ENCODE measurements around the gene SMCO3.

The SMCO3 gene

GRCh38 chr12:14814014-14814413 is at the start of gene SMCO3:
Gene SMCO3 (minus strand): TSS chr12:14814182. CDS start chr12:14806680, 7,502 bp downstream.
- no peak for DNase-seq

- DNase-seq = no peak
Measured at GRCh38 chr12:14860490-14860889, 46.5 kb upstream of the SMCO3 start.

GRCh38 chr12:14858513-14858912 is 44.5 kb upstream of the SMCO3 start:
- DNase-seq = no peak

GRCh38 chr12:14854586-14855183 is 40.7 kb upstream of the SMCO3 start:
- DNase-seq = no peak

GRCh38 chr12:14853961-14854360 is 40.0 kb upstream of the SMCO3 start:
- DNase-seq = no peak

GRCh38 chr12:14852880-14853279 is 38.9 kb upstream of the SMCO3 start:
- no peak for DNase-seq

GRCh38 chr12:14850929-14851663 is 37.1 kb upstream of the SMCO3 start:
- DNase-seq = no peak

- DNase-seq = no peak
Measured at GRCh38 chr12:14849661-14850060, 35.7 kb upstream of the SMCO3 start.

GRCh38 chr12:14846876-14847580 is 33.0 kb upstream of the SMCO3 start:
- no peak for DNase-seq

GRCh38 chr12:14846042-14846587 is 32.1 kb upstream of the SMCO3 start:
- no peak for DNase-seq

- peak in 1 of 2 experiments; percentile 1 for DNase-seq
Measured at GRCh38 chr12:14845350-14845750, 31.4 kb upstream of the SMCO3 start.

- DNase-seq = no peak
Measured at GRCh38 chr12:14844401-14844800, 30.4 kb upstream of the SMCO3 start.

GRCh38 chr12:14843425-14843887 is 29.5 kb upstream of the SMCO3 start, which contains the start of gene ART4:
Gene ART4 (minus strand): TSS chr12:14843526. CDS start chr12:14843113, 413 bp downstream.
- DNase-seq = no peak

GRCh38 chr12:14842315-14842714 is 28.3 kb upstream of the SMCO3 start:
- DNase-seq = no peak

- no peak for DNase-seq
Measured at GRCh38 chr12:14841761-14842160, 27.8 kb upstream of the SMCO3 start.

GRCh38 chr12:14840616-14841015 is 26.6 kb upstream of the SMCO3 start:
- DNase-seq = no peak

- no peak for DNase-seq
Measured at GRCh38 chr12:14839262-14839661, 25.3 kb upstream of the SMCO3 start.

- DNase-seq = no peak
Measured at GRCh38 chr12:14836336-14837210, 22.6 kb upstream of the SMCO3 start.

GRCh38 chr12:14834509-14834908 is 20.5 kb upstream of the SMCO3 start:
- no peak for DNase-seq

- DNase-seq = no peak
Measured at GRCh38 chr12:14833952-14834351, 20.0 kb upstream of the SMCO3 start.

- DNase-seq = no peak
Measured at GRCh38 chr12:14833336-14833735, 19.4 kb upstream of the SMCO3 start.

- DNase-seq = no peak
Measured at GRCh38 chr12:14828892-14829291, 14.9 kb upstream of the SMCO3 start.
